ENCODE measurements around the gene HNRNPDL.
"Not testable (repeated sequence)": the region's sequence is repeated elsewhere in the genome, so short reads cannot be mapped to it uniquely, and the experiment has no call there.

HNRNPDL gene

DNA sequence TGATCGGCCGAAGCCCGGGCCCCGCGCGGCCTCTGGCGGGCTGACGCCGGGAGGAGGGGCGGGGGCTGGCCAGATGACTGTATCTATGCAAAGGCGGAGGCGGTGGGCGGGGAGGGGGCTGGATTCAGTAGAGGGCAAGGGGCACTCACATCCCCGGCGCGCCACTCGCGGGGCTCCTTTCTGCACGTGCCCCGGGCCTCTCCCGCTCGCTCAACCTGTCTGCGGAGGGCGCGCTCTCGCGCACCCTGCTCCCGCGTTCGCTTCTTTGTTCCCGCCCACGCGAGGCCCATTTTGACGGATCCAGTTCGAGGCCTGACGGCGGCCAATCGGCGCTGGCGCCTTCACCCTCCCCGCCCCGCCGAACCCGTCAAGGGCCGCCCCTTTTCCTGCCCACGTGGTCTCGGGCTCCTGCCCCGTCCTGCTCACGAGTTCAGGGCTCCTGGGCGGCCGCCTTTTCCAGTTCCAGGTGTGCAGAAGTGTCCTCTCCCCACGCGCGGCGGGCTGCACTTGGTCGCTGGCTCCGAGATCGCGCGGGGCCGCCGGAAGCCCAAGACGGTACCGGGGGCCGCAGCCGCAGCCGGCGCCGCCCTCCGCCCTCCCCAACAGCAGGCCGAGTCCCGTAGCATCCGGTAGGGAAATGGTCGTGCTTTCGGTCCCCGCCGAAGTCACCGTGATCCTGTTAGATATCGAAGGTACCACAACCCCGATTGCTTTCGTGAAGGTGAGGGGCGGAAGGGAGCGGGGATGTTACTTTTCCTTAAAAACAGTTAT is at the start of gene HNRNPDL, which contains the start of gene ENOPH1:
Gene HNRNPDL, minus strand, starts transcription at position 270 of the 771 bp plus-strand sequence. CDS start 772 bp downstream, outside the sequence.
Gene ENOPH1, plus strand, starts transcription at position 398 of the 771 bp plus-strand sequence. Its CDS starts 240 bp downstream, at position 638.
- peak; percentile 94 for DNase-seq

DNA sequence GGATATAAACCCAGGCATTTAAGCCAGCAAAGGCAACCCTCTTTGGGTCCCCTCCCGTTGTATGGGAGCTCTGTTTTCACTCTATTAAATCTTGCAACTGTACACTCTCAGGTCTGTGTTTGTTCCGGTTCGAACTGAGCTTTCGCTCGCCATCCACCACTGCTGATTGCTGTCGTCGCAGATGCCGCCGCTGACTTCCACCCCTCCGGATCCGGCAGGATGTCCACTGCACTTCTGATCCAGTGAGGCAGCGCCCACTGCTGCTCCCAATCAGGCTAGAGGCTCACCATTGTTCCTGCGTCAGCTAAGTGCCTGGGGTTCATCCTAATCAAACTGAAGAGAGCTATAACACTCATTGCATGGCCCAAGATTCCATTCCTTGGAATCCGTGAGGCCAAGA is 49.3 kb upstream of the HNRNPDL start:
- no peak for DNase-seq

GRCh38 chr4:82477469-82477868 is 47.2 kb upstream of the HNRNPDL start:
- not testable (repeated sequence) for DNase-seq

DNA sequence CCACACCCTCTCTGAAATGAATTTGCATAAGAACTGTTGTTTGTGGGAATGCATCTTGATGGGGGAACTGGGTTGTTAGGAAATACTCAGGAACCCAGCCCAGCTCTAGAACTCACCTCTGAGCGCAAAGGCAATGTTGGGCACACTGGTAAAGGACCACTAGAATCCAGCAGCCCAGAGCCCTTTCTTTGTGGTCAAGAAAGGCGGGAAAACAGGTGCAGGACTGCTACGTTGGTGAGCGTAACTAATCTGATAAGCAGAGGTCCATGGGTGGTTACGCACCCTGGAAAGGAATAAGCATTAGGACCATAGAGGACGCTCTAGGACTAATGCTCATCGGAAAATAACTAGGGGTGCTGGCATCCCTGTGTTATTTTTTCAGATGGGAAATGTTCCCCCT is 45.7 kb upstream of the HNRNPDL start:
- DNase-seq = not testable (repeated sequence)

- DNase-seq = no peak
These were observed 43.4 kb upstream of the HNRNPDL start for GRCh38 chr4:82473621-82474164.

- DNase-seq = not testable (repeated sequence)
These were observed 42.8 kb upstream of the HNRNPDL start for GRCh38 chr4:82473080-82473479.

GRCh38 chr4:82469791-82470345 is 39.6 kb upstream of the HNRNPDL start:
- DNase-seq = no peak

GRCh38 chr4:82467471-82467870 is 37.2 kb upstream of the HNRNPDL start:
- no peak for DNase-seq

- no peak for DNase-seq
These were observed 33.0 kb upstream of the HNRNPDL start for GRCh38 chr4:82463221-82463620.

- peak; percentile 78 for DNase-seq
These were observed 32.2 kb upstream of the HNRNPDL start for GRCh38 chr4:82462415-82462831.

DNA sequence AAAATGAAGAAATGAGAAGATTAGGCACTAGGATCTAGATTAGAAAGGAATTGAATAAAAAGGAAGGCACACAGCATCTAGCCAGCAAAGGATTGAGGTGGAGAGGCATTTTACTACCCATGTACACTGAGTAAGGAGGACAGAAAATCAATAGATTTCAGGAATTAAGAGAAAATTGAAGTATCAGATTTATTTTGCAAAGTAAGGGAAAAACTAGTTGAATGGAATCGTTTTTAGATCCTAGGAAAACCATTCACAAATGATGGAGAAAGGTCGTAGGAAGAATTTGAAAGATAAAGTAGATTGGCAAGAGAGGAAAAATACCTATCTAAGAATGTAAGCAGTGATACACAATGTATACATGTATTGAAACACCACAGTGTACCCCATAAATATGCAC is 31.4 kb upstream of the HNRNPDL start:
- no peak for DNase-seq

- no peak for DNase-seq
These were observed 28.5 kb upstream of the HNRNPDL start for GRCh38 chr4:82458729-82459128.

- no peak for DNase-seq
These were observed 27.0 kb upstream of the HNRNPDL start for GRCh38 chr4:82457266-82457665.

- no peak for DNase-seq
These were observed 21.8 kb upstream of the HNRNPDL start for GRCh38 chr4:82452026-82452425.

- DNase-seq = no peak
These were observed 20.9 kb upstream of the HNRNPDL start for GRCh38 chr4:82450966-82451755.

GRCh38 chr4:82447886-82448285 is 17.6 kb upstream of the HNRNPDL start:
- no peak for DNase-seq

DNA sequence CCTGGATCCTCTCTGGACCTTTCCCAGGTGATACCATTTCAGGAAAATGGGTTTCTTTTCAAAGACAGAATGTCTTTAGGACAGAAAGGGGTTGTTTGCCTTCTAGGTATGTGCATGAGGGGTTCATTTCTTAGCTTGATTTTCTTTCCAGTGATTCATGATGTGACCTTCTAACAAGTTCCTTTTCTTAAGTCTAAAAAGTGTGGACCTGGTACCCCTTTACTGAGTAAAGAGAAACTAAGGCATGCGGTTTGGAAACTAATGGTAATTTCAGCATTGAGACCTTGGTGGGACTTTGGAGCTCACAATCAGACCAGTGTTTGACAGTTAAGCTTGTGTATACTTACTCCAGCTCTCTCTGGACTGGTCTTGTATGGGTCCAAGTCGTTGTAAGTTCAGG is 8.8 kb upstream of the HNRNPDL start:
- no peak for DNase-seq

DNA sequence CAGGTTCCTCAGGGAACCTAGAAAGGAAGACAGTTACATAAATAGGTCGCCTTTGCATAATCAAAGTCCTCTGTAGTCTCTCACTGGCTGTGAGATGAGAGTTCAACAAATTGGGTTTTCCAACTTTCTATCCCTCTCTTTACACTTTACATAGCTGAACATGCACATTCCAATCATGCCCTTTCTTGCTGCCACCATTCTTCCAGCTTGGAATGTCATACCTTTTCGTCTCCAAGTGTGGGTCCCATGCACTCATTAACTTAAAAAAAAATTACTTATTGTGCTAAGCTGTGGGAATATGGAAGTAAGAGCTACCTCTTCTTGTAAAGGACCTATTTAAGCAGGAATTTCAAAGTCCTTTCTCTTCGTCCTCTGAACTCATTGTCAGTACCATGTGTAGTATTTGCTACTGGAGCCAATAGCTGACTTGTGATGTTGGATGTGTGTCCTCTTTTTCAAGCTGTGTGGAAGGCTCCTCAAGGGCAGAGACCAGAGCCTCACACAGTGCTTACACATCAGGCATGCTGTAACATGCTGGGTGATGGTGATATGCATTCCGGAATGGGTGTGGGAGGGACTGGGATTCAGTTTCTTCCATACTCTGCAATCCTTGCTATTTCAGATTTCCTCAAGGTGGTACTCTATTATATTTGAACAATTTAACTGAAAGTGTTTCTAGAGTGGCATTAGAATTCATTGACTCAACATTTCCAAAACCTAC is 7.2 kb upstream of the HNRNPDL start:
- no peak for DNase-seq

GRCh38 chr4:82436780-82437179 is 6.5 kb upstream of the HNRNPDL start:
- DNase-seq = no peak

GRCh38 chr4:82436130-82436529 is 5.9 kb upstream of the HNRNPDL start:
- no peak for DNase-seq

DNA sequence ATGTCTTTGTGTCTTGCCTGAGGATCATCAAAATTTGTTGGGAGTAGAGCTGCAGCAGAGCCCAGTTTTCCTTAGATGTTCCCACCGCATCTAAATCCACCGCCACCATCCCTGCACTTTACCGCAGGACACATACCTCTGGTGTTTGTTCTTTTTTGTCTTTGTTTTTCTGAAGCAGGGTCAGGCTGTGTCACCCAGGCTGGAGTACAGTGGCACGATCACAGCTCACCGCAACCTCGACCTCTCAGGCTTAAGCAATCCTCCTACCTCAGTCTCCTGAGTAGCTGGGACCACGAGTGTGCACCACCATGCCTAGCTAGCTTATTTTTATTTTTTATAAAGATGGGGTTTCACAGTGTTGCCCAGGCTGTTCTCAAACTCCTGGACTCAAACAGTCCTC is 4.7 kb upstream of the HNRNPDL start:
- no peak for DNase-seq

GRCh38 chr4:82433791-82434190 is 3.5 kb upstream of the HNRNPDL start:
- DNase-seq = no peak

- no peak for DNase-seq
These were observed 2.3 kb upstream of the HNRNPDL start for GRCh38 chr4:82432596-82432995.
